ENCODE measurements around the gene IER2. TPM values are rescaled to one million over a fixed set of nuclear protein-coding genes. Genes with fewer than 3 reads are reported as not detected.

IER2 gene
- total and polyA plus RNA-seq, 11 donors, result 17.6 to 101 (median 29.1) TPM

- no peak overlapping the region for H3K4me3 ChIP-seq
- intact Hi-C loops (cut with DNase I), result no loop called here
- H3K9me3 ChIP-seq, result no peaks in the 10 kb centered on the region
- H3K4me1 ChIP-seq, result peaks cover 0 to 21% (median under 1%) of the 10 kb centered on the region in 12 donors
- peak overlapping the region in 1 of 12 donors; percentile 47 for H3K27ac ChIP-seq
- H3K27me3 ChIP-seq, result no peaks in the 10 kb centered on the region
- ATAC-seq, result no peak
- TF ChIP-seq CTCF (IDR thresholded peaks at IDR 0.05) (no peak), POLR2A (IDR thresholded peaks at IDR 0.05) (no peak)
- H3K36me3 ChIP-seq, result peaks cover 0 to 7% (median 0%) of the 10 kb centered on the region in 9 donors
- WGBS, 4 donors, result 83 to 93% (median 87%) methylated on average over 6 of the region's 6 CpGs
- no peak for DNase-seq
Observed at GRCh38 chr19:13127811-13128575, 22.2 kb upstream of the IER2 start.

- Histone ChIP-seq H3K27me3 (no peaks in the 10 kb centered on the region), H3K27ac (peak overlapping the region in 1 of 12 donors; percentile 47), H3K36me3 (peaks cover 0 to 7% (median 0%) of the 10 kb centered on the region in 9 donors), H3K9me3 (no peaks in the 10 kb centered on the region), H3K4me1 (peaks cover 0 to 27% (median 6%) of the 10 kb centered on the region in 12 donors), H3K4me3 (no peak overlapping the region)
- TF ChIP-seq CTCF (IDR thresholded peaks at IDR 0.05) (no peak), POLR2A (IDR thresholded peaks at IDR 0.05) (no peak)
- DNase-seq (no peak), ATAC-seq (peak; percentile 27 to 52 (median 38))
- WGBS, 4 donors, result 41 to 80% (median 67%) methylated on average over 1 of the region's 1 CpG; no CpG with 5 or more reads in 1 of the 4 donors
- intact Hi-C loops (cut with DNase I), result no loop called here
Observed at GRCh38 chr19:13128583-13128982, 21.6 kb upstream of the IER2 start.

DNA sequence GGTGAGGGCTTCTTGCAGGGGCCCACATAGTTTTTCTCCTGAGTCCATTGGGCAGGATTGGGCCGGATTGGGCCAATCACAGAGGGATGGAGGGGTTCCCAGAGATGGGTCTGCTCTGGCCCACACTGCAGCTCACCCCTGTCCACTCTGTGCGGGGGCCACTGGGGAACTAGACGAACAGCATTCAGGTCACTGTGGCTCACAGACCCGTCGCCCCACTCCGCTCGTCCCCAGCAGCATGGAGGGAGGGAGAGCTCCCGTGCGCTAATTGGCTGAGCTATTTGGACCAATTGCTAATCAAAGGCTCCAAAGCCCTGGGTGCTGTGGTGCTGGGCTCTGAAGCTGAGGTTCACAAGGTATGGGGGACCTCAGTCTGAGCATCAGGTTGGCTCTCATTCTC lies 20.8 kb upstream of the IER2 start:
- Histone ChIP-seq H3K27ac (no peak overlapping the region), H3K4me3 (no peak overlapping the region)
- ATAC-seq, result no peak

More for the DNA sequence above, 20.8 kb upstream of the IER2 start:
- no peaks in the 10 kb centered on the region for H3K27me3 ChIP-seq
- H3K9me3 ChIP-seq, result no peaks in the 10 kb centered on the region
- peaks cover 0 to 35% (median 7%) of the 10 kb centered on the region in 12 donors for H3K4me1 ChIP-seq
- intact Hi-C loops (cut with DNase I), result no loop called here
- DNase-seq, result no peak
- peaks cover 0 to 7% (median 0%) of the 10 kb centered on the region in 9 donors for H3K36me3 ChIP-seq
- WGBS, 4 donors, result 84 to 100% (median 94%) methylated on average over 1 to 9 of the region's 9 CpGs
- no peak for TF ChIP-seq CTCF (IDR thresholded peaks at IDR 0.05)

Measured in heart left ventricle (tissue), 16 donors.